ENCODE measurements around the gene GPR141. TPM values are rescaled to one million over a fixed set of nuclear protein-coding genes. Genes with fewer than 3 reads are reported as not detected.
"Not testable (repeated sequence)": the region's sequence is repeated elsewhere in the genome, so short reads cannot be mapped to it uniquely, and the experiment has no call there.

The GPR141 gene
- total RNA-seq, 1 experiment from 2014 or later: not detected

- Mint-ChIP-seq H3K36me3 (ENCODE audit: insufficient read depth, unreplicated experiment) (no peaks in the 10 kb centered on the region), H3K4me1 (ENCODE audit: low read depth, unreplicated experiment) (no peaks in the 10 kb centered on the region), H3K4me3 (ENCODE audit: low read depth, unreplicated experiment) (no peak overlapping the region), H3K27ac (ENCODE audit: unreplicated experiment) (no peak overlapping the region), H3K27me3 (ENCODE audit: unreplicated experiment) (no peaks in the 10 kb centered on the region), H3K9me3 (ENCODE audit: low read depth, unreplicated experiment) (peaks cover 2% of the 10 kb centered on the region)
- DNase-seq: no peak
- CTCF ChIA-PET: no interaction called here
- no TSS peak for BruUV-seq (replicated peaks)
- intact Hi-C loops (cut with micrococcal nuclease; ENCODE audit: unreplicated experiment): no loop called here
- TF ChIP-seq, protein P1, sequence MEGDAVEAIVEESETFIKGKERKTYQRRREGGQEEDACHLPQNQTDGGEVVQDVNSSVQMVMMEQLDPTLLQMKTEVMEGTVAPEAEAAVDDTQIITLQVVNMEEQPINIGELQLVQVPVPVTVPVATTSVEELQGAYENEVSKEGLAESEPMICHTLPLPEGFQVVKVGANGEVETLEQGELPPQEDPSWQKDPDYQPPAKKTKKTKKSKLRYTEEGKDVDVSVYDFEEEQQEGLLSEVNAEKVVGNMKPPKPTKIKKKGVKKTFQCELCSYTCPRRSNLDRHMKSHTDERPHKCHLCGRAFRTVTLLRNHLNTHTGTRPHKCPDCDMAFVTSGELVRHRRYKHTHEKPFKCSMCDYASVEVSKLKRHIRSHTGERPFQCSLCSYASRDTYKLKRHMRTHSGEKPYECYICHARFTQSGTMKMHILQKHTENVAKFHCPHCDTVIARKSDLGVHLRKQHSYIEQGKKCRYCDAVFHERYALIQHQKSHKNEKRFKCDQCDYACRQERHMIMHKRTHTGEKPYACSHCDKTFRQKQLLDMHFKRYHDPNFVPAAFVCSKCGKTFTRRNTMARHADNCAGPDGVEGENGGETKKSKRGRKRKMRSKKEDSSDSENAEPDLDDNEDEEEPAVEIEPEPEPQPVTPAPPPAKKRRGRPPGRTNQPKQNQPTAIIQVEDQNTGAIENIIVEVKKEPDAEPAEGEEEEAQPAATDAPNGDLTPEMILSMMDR (IDR thresholded peaks at IDR 0.05; ENCODE audit: unreplicated experiment): no peak
Measured at GRCh38 chr7:37701769-37702168, 18.2 kb downstream of the GPR141 start.

GRCh38 chr7:37703361-37703760 lies 19.8 kb downstream of the GPR141 start:
- Mint-ChIP-seq H3K27ac (ENCODE audit: unreplicated experiment) (no peak overlapping the region), H3K4me1 (ENCODE audit: low read depth, unreplicated experiment) (no peaks in the 10 kb centered on the region), H3K36me3 (ENCODE audit: insufficient read depth, unreplicated experiment) (no peaks in the 10 kb centered on the region), H3K4me3 (ENCODE audit: low read depth, unreplicated experiment) (no peak overlapping the region), H3K9me3 (ENCODE audit: low read depth, unreplicated experiment) (peaks cover 2% of the 10 kb centered on the region), H3K27me3 (ENCODE audit: unreplicated experiment) (no peaks in the 10 kb centered on the region)
- TF ChIP-seq, protein P1 (IDR thresholded peaks at IDR 0.05; ENCODE audit: unreplicated experiment): no peak
- intact Hi-C loops (cut with micrococcal nuclease; ENCODE audit: unreplicated experiment): no loop called here
- BruUV-seq (replicated peaks): no TSS peak
- CTCF ChIA-PET: no interaction called here
- no peak for DNase-seq

- H3K36me3 Mint-ChIP-seq (ENCODE audit: insufficient read depth, unreplicated experiment); H3K9me3 Mint-ChIP-seq (ENCODE audit: low read depth, unreplicated experiment); BruUV-seq (replicated peaks); H3K4me3 Mint-ChIP-seq (ENCODE audit: low read depth, unreplicated experiment); H3K4me1 Mint-ChIP-seq (ENCODE audit: low read depth, unreplicated experiment); intact Hi-C loops (cut with micrococcal nuclease; ENCODE audit: unreplicated experiment); DNase-seq; H3K27me3 Mint-ChIP-seq (ENCODE audit: unreplicated experiment); H3K27ac Mint-ChIP-seq (ENCODE audit: unreplicated experiment): not testable (repeated sequence)
- CTCF ChIA-PET: interaction anchor here (0.7 kb wide), 1 partner anchor 18 kb away, joined by 3 read pairs; no protein-coding TSS in a partner anchor
Measured at GRCh38 chr7:37704328-37704833, 20.8 kb downstream of the GPR141 start.

DNA sequence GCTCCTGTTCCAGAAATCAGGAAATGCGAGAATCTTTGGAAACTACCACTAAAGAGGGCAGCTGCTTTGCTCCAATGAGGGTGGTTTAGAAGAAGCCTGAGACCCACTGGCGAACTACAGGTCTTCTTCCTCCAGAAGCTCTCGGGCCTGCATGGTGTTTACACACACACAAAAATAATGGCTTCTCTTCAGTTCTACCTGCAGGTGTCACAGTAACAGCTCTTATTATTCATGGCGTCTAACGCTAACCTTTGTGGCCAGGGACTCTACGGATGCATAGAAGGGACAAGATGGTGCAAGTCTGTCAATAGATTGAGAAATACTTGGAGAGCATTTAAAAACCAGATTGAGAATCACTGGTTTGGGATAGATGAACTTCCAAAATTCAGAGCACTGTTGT lies 22.4 kb downstream of the GPR141 start:
- DNase-seq: no peak
- H3K27me3 Mint-ChIP-seq (ENCODE audit: unreplicated experiment): no peaks in the 10 kb centered on the region
- intact Hi-C loops (cut with micrococcal nuclease; ENCODE audit: unreplicated experiment): no loop called here
- H3K4me1 Mint-ChIP-seq (ENCODE audit: low read depth, unreplicated experiment): no peaks in the 10 kb centered on the region
- CTCF ChIA-PET: no interaction called here
- H3K4me3 Mint-ChIP-seq (ENCODE audit: low read depth, unreplicated experiment): no peak overlapping the region
- no peaks in the 10 kb centered on the region for H3K36me3 Mint-ChIP-seq (ENCODE audit: insufficient read depth, unreplicated experiment)
- H3K9me3 Mint-ChIP-seq (ENCODE audit: low read depth, unreplicated experiment): peaks cover 2% of the 10 kb centered on the region
- TF ChIP-seq, protein P1 (IDR thresholded peaks at IDR 0.05; ENCODE audit: unreplicated experiment): no peak
- no TSS peak for BruUV-seq (replicated peaks)
- no peak overlapping the region for H3K27ac Mint-ChIP-seq (ENCODE audit: unreplicated experiment)

- peaks cover 2% of the 10 kb centered on the region for H3K9me3 Mint-ChIP-seq (ENCODE audit: low read depth, unreplicated experiment)
- no TSS peak for BruUV-seq (replicated peaks)
- H3K4me1 Mint-ChIP-seq (ENCODE audit: low read depth, unreplicated experiment): no peaks in the 10 kb centered on the region
- no peaks in the 10 kb centered on the region for H3K36me3 Mint-ChIP-seq (ENCODE audit: insufficient read depth, unreplicated experiment)
- no peak overlapping the region for H3K4me3 Mint-ChIP-seq (ENCODE audit: low read depth, unreplicated experiment)
- no peak for DNase-seq
- peaks cover 3% of the 10 kb centered on the region for H3K27me3 Mint-ChIP-seq (ENCODE audit: unreplicated experiment)
- no peak overlapping the region for H3K27ac Mint-ChIP-seq (ENCODE audit: unreplicated experiment)
- CTCF ChIA-PET: no interaction called here
- intact Hi-C loops (cut with micrococcal nuclease; ENCODE audit: unreplicated experiment): no loop called here
- TF ChIP-seq, protein P1 (IDR thresholded peaks at IDR 0.05; ENCODE audit: unreplicated experiment): no peak
Measured at GRCh38 chr7:37706804-37707203, 23.2 kb downstream of the GPR141 start.
